KMS-11 (cell line): Measurements from ENCODE around the gene GZF1.

Experiments used
- H2AFZ ChIP-seq: fragments of 200-600 bp; sonication (generic); 2 replicates; pipeline ENCODE4 v1.6.1; 2016; ENCODE audit warnings: antibody characterized with exemption, mixed run types, low read depth
- H3K27ac ChIP-seq: fragments of 200-600 bp; sonication (generic); 2 replicates; pipeline ENCODE4 v1.6.1; 2016; ENCODE audit warnings: mild to moderate bottlenecking, mixed run types
- H3K27me3 ChIP-seq: fragments of 200-600 bp; sonication (generic); 2 replicates; pipeline ENCODE4 v1.6.1; 2017; ENCODE audit warnings: mild to moderate bottlenecking, low read depth, mixed run types, moderate library complexity; ENCODE audit not compliant: insufficient read depth
- H3K36me3 ChIP-seq: fragments of 200-600 bp; sonication (generic); 2 replicates; pipeline ENCODE4 v1.6.1; 2017; ENCODE audit warnings: mild to moderate bottlenecking, mixed run types; ENCODE audit not compliant: insufficient read depth
- H3K4me1 ChIP-seq: fragments of 200-600 bp; sonication (generic); 2 replicates; pipeline ENCODE4 v1.6.1; 2016; ENCODE audit warnings: mild to moderate bottlenecking, low read depth, mixed run types; ENCODE audit not compliant: poor library complexity, severe bottlenecking
- H3K4me2 ChIP-seq: fragments of 200-600 bp; sonication (generic); 2 replicates; pipeline ENCODE4 v1.7.0; 2016; ENCODE audit warnings: mild to moderate bottlenecking, mixed run types
- H3K4me3 ChIP-seq: fragments of 200-600 bp; sonication (generic); IDR thresholded peaks from 2 replicates; pipeline ENCODE4 v1.6.1; 2017; ENCODE audit warnings: low read depth, low read length, mixed read lengths; ENCODE audit not compliant: insufficient read depth
- H3K79me2 ChIP-seq: fragments of 200-600 bp; sonication (generic); 2 replicates; pipeline ENCODE4 v1.6.1; 2016; ENCODE audit warnings: low read depth, mixed run types; ENCODE audit not compliant: insufficient read depth
- H3K9ac ChIP-seq: fragments of 200-600 bp; sonication (generic); 2 replicates; pipeline ENCODE4 v1.6.1; 2016; ENCODE audit warnings: mild to moderate bottlenecking, mixed run types
- H4K20me1 ChIP-seq: fragments of 200-600 bp; sonication (generic); 2 replicates; pipeline ENCODE4 v1.6.1; 2016; ENCODE audit warnings: mild to moderate bottlenecking, mixed run types; ENCODE audit not compliant: insufficient read depth
- TF ChIP-seq, protein P1 (sequence below): fragments of 200-600 bp; sonication (generic); conservative IDR thresholded peaks from 2 replicates; pipeline ENCODE4 v1.6.1; 2017; ENCODE audit warnings: low read depth, mild to moderate bottlenecking, antibody characterized with exemption, low read length, moderate library complexity, mixed read lengths

GZF1 gene

DNA sequence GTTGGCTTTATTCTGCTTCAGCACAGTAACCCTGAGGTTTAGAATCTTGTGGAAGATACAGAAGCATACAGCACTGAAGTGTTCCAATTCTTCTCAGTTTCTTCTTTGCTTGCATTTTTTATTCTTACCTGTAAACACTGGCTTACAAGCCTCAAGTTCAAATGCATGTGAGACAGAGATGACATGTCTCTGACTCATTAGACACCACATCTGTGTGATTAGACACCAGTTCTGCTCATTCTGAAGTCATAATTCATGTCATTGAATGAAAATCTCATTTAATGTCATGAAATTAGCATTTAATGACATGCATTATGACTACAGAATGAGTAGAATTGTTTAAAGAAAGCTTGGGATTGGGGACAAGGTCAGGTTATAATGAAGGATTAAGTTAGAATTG lies 5.8 kb downstream of the GZF1 start:
- Histone ChIP-seq H4K20me1 (no peaks in the 10 kb centered on the region), H2AFZ (no peak overlapping the region), H3K4me3 (no peak overlapping the region), H3K27me3 (no peaks in the 10 kb centered on the region), H3K27ac (no peak overlapping the region), H3K4me2 (no peak overlapping the region), H3K9ac (no peak overlapping the region), H3K36me3 (no peaks in the 10 kb centered on the region), H3K4me1 (peaks cover 35% of the 10 kb centered on the region), H3K79me2 (peaks cover 22% of the 10 kb centered on the region)
- TF ChIP-seq, protein P1, sequence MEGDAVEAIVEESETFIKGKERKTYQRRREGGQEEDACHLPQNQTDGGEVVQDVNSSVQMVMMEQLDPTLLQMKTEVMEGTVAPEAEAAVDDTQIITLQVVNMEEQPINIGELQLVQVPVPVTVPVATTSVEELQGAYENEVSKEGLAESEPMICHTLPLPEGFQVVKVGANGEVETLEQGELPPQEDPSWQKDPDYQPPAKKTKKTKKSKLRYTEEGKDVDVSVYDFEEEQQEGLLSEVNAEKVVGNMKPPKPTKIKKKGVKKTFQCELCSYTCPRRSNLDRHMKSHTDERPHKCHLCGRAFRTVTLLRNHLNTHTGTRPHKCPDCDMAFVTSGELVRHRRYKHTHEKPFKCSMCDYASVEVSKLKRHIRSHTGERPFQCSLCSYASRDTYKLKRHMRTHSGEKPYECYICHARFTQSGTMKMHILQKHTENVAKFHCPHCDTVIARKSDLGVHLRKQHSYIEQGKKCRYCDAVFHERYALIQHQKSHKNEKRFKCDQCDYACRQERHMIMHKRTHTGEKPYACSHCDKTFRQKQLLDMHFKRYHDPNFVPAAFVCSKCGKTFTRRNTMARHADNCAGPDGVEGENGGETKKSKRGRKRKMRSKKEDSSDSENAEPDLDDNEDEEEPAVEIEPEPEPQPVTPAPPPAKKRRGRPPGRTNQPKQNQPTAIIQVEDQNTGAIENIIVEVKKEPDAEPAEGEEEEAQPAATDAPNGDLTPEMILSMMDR, result no peak

DNA sequence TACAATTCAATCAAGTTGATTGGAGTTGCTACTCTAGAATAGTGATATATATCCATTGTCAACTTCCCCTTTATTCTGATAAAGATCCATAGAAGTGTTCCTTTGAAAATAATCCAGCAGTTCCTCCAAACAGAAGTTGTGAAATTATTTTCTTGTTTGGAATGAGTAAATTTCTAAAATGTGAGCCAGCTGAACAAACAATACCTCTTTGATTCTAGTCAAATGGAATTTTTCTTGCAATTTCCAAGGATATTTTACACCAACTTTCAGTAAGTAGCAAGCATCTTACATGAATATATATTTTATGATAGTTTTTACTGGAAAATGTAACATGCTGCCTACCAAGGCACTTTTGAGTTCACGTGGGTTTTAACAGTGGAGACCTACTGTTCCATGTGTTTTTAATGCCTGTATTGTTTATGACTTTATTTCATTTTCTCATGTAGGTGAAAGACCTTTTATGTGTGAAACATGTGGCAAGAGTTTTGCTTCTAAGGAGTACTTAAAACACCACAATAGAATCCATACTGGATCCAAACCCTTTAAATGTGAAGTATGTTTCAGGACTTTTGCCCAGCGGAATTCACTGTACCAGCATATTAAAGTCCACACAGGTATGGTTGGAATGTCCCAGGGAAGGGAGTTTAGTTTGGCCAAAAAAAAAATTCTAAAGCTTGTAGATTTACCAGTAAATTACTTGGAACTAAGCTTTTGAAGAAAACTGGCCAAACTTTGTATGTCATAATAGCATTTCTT lies 6.5 kb downstream of the GZF1 start:
- TF ChIP-seq, protein P1, result no peak
- no peaks in the 10 kb centered on the region for H3K27me3 ChIP-seq
- H3K9ac ChIP-seq, result no peak overlapping the region
- H3K27ac ChIP-seq, result no peak overlapping the region
- H2AFZ ChIP-seq, result no peak overlapping the region
- H3K4me1 ChIP-seq, result peaks cover 30% of the 10 kb centered on the region
- H3K4me3 ChIP-seq, result no peak overlapping the region
- no peaks in the 10 kb centered on the region for H3K36me3 ChIP-seq
- peaks cover 15% of the 10 kb centered on the region; the same call in 1 of the 2 replicates for H3K79me2 ChIP-seq
- H4K20me1 ChIP-seq, result no peaks in the 10 kb centered on the region
- H3K4me2 ChIP-seq, result no peak overlapping the region

DNA sequence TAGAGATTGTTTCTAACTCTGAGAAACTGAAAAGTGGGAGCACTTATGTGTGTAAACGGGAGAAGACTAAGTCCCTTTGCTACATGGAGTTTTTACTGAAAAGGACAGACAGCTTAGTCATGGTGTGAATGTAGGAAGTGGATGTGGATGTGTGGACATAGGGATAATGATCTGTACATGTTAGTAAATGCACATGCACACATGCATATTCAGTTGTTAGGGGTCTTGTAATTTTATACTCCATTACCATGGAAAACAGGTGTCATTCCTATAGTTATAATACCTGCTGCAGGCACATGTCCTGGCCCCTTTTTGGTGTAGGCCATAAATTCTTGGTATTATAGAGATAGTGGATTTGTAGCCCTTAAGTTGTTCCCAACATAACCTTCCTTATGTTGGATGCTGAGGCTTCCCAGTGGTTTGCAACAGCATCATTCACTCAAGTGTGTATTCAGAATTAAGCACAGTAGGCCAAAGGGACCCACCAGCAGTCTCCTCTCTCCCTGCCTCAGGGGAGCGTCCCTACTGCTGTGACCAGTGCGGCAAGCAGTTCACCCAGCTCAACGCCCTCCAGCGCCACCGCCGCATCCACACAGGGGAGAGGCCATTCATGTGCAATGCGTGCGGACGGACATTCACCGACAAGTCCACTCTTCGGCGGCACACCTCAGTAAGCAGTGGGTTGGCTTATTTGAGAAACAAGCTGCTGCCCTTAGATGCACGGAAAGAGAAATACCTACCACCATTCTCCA lies 7.3 kb downstream of the GZF1 start:
- H3K27ac ChIP-seq, result no peak overlapping the region
- H4K20me1 ChIP-seq, result no peaks in the 10 kb centered on the region
- no peak overlapping the region for H3K4me2 ChIP-seq
- H3K36me3 ChIP-seq, result no peaks in the 10 kb centered on the region
- H3K9ac ChIP-seq, result no peak overlapping the region
- TF ChIP-seq, protein P1, result no peak
- H3K4me3 ChIP-seq, result no peak overlapping the region
- no peak overlapping the region for H2AFZ ChIP-seq
- no peaks in the 10 kb centered on the region for H3K27me3 ChIP-seq
- peaks cover 23% of the 10 kb centered on the region for H3K4me1 ChIP-seq
- peaks cover 11% of the 10 kb centered on the region; the same call in 1 of the 2 replicates for H3K79me2 ChIP-seq

DNA sequence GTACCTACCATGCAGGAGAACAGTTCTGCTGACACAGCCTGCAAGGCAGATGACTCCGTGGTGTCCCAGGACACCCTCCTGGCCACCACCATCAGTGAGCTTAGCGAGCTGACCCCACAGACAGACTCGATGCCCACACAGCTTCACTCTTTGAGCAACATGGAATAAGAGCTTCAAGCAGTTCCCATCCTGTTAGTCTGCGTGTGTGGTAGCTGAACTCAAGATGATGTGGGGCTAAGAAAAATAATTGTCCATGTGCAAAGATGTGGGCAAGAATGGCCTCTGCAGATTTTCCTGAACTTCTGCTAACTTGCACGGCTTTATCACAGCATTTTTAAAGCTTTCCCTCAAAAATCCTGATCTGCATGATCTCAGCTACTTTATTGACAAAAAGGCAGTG lies 8.3 kb downstream of the GZF1 start:
- Histone ChIP-seq H3K36me3 (no peaks in the 10 kb centered on the region), H3K27ac (no peak overlapping the region), H3K4me1 (peaks cover 23% of the 10 kb centered on the region), H3K4me2 (no peak overlapping the region), H3K4me3 (no peak overlapping the region), H3K79me2 (peaks cover 11% of the 10 kb centered on the region; the same call in 1 of the 2 replicates), H2AFZ (no peak overlapping the region), H4K20me1 (no peaks in the 10 kb centered on the region), H3K9ac (no peak overlapping the region), H3K27me3 (no peaks in the 10 kb centered on the region)
- TF ChIP-seq, protein P1, result no peak
